ENCODE data around the gene NDST4. TPM values are rescaled to one million over a fixed set of nuclear protein-coding genes. Genes with fewer than 3 reads are reported as not detected.

NDST4 gene
- total and polyA plus RNA-seq, 4 donors: not detected

GRCh38 chr4:114875630-114876029, 237.8 kb downstream of the NDST4 start:
- Histone ChIP-seq H3K27ac (ENCODE audit: low read depth in 1 of 2, low read length in 2 of 2) (no peak overlapping the region), H3K27me3 (ENCODE audit: control insufficient read depth in 4 of 4, insufficient read depth in 4 of 4, low read length in 3 of 4) (no peaks in the 10 kb centered on the region), H3K4me3 (ENCODE audit: low read depth in 1 of 3, low read length in 3 of 3) (no peak overlapping the region), H3K36me3 (ENCODE audit: control insufficient read depth in 4 of 4, insufficient read depth in 3 of 4, low read depth in 1 of 4, low read length in 3 of 4) (no peaks in the 10 kb centered on the region), H3K9ac (ENCODE audit: low read depth in 1 of 2, low read length in 2 of 2) (no peak overlapping the region), H3K9me3 (ENCODE audit: control insufficient read depth in 4 of 4, low read length in 3 of 4) (no peaks in the 10 kb centered on the region), H3K4me1 (ENCODE audit: control insufficient read depth in 4 of 4, insufficient read depth in 4 of 4, low read length in 3 of 4) (no peaks in the 10 kb centered on the region)
- TF ChIP-seq, protein P1, sequence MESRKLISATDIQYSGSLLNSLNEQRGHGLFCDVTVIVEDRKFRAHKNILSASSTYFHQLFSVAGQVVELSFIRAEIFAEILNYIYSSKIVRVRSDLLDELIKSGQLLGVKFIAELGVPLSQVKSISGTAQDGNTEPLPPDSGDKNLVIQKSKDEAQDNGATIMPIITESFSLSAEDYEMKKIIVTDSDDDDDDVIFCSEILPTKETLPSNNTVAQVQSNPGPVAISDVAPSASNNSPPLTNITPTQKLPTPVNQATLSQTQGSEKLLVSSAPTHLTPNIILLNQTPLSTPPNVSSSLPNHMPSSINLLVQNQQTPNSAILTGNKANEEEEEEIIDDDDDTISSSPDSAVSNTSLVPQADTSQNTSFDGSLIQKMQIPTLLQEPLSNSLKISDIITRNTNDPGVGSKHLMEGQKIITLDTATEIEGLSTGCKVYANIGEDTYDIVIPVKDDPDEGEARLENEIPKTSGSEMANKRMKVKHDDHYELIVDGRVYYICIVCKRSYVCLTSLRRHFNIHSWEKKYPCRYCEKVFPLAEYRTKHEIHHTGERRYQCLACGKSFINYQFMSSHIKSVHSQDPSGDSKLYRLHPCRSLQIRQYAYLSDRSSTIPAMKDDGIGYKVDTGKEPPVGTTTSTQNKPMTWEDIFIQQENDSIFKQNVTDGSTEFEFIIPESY (IDR thresholded peaks at IDR 0.05): no peak
- no peak for TF ChIP-seq RXRA (IDR thresholded peaks at IDR 0.05)
- no peak for TF ChIP-seq HNF4A (conservative IDR thresholded peaks at IDR 0.05)
- no peak for TF ChIP-seq FOXA2 (IDR thresholded peaks at IDR 0.05)
- no peak for TF ChIP-seq YY1 (IDR thresholded peaks at IDR 0.05)
- TF ChIP-seq GABPA (IDR thresholded peaks at IDR 0.05 in 1 of 2, conservative IDR thresholded peaks at IDR 0.05 in 1 of 2): no peak
- no peak for TF ChIP-seq RAD21 (IDR thresholded peaks at IDR 0.05)
- no peak for TF ChIP-seq EGR1 (IDR thresholded peaks at IDR 0.05; ENCODE audit: low read depth in 2 of 2)
- TF ChIP-seq SP1 (IDR thresholded peaks at IDR 0.05): no peak
- no peak for TF ChIP-seq FOXA1 (IDR thresholded peaks at IDR 0.05)
- TF ChIP-seq CTCF (IDR thresholded peaks at IDR 0.05; ENCODE audit: low read depth, low read length, missing input control): no peak
- no peak for TF ChIP-seq JUND (IDR thresholded peaks at IDR 0.05)
- no peak for TF ChIP-seq HNF4G (IDR thresholded peaks at IDR 0.05)
- no peak for TF ChIP-seq REST (IDR thresholded peaks at IDR 0.05)
- TF ChIP-seq, protein P2, sequence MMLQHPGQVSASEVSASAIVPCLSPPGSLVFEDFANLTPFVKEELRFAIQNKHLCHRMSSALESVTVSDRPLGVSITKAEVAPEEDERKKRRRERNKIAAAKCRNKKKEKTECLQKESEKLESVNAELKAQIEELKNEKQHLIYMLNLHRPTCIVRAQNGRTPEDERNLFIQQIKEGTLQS (IDR thresholded peaks at IDR 0.05): no peak
- TF ChIP-seq NR2F2 (IDR thresholded peaks at IDR 0.05): no peak
- TF ChIP-seq MAX (IDR thresholded peaks at IDR 0.05): no peak
- no peak for TF ChIP-seq TAF1 (conservative IDR thresholded peaks at IDR 0.05)
- no peak for DNase-seq (ENCODE audit: low spot score)

Measured in liver (tissue), 9 donors.